Putamen (tissue), 1 donor: ENCODE results near the gene AKR1C2.
"Not testable (repeated sequence)": the region's sequence is repeated elsewhere in the genome, so short reads cannot be mapped to it uniquely, and the experiment has no call there.

ENCODE experiments used
- DNase-seq: peaks from one replicate; pipeline ENCODE4 v3.0.0-alpha.2; 2016; ENCODE audit warnings: low spot score

Gene AKR1C2

DNA sequence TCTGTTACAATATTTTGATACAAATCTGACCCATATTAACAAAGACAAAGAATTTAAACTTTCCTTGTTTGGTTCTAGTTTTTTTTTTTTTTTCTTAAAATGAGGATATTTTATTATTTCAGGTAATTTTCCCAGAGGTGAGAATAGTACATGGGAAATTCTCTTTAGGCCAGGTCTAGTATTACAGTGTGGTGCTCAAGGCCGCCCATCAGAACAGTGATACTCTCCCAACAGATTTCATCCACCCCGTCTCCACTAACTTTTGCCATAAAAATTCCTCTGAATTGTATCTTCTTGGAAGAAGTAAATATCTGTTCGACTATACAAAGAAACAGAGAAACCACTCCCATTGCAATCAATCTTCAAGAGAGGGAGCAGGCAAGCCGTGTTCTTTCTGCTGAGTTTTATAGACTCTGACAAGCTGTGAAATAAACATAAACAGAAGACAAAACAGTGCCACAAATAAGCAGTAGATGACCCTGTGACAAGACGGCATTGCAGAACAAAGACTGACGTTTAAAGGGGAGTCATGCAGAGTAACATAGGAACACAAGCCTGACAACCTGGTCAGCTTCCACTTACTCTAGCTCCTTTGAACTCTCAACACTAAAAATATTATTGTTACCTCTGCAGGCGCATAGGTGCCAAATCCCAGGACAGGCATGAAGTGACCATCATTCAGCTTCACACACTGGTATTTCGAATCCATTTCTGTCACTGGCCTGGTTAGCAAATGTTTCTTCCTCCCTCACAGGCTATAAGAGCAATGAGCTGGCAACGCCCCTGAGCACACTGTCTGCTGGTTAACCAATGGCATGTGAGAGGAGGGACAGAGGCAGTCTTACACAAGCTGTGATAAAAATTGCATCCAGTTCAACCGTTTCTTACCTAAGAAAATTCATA is at the start of gene AKR1C2:
TSS of gene AKR1C2 (minus strand) at position 731 of the 903 bp plus-strand sequence. CDS start at position 709, 22 bp downstream.
- not testable (repeated sequence) for DNase-seq

GRCh38 chr10:5052951-5053500 is 49.4 kb upstream of the AKR1C2 start:
- not testable (repeated sequence) for DNase-seq

- DNase-seq = no peak
Measured at GRCh38 chr10:5047912-5048628, 44.4 kb upstream of the AKR1C2 start.

GRCh38 chr10:5047055-5047454 is 43.4 kb upstream of the AKR1C2 start:
- DNase-seq = not testable (repeated sequence)

DNA sequence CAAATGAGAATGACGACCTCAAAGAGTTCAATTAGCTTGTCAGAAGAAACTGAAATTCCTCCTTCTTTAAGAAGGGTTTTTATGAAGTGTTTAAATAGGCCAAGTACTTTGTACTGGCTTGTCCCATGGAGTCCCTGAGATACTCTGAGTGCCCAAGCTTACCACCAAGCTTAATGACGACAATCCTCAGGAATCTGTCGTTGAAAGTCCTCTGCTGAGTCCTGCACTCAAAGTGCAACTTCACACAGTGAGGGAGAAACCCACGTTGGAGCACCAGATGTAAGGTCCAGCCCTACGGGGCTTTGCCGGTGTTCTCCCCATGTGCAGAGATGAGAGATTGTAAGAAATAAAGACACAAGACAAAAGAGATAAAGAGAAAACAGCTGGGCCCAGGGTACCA is 42.8 kb upstream of the AKR1C2 start:
- no peak for DNase-seq

- DNase-seq = no peak
Measured at GRCh38 chr10:5045095-5045494, 41.4 kb upstream of the AKR1C2 start.

GRCh38 chr10:5043716-5044115 is 40.1 kb upstream of the AKR1C2 start:
- DNase-seq = no peak

GRCh38 chr10:5042922-5043321 is 39.3 kb upstream of the AKR1C2 start:
- DNase-seq = no peak

DNA sequence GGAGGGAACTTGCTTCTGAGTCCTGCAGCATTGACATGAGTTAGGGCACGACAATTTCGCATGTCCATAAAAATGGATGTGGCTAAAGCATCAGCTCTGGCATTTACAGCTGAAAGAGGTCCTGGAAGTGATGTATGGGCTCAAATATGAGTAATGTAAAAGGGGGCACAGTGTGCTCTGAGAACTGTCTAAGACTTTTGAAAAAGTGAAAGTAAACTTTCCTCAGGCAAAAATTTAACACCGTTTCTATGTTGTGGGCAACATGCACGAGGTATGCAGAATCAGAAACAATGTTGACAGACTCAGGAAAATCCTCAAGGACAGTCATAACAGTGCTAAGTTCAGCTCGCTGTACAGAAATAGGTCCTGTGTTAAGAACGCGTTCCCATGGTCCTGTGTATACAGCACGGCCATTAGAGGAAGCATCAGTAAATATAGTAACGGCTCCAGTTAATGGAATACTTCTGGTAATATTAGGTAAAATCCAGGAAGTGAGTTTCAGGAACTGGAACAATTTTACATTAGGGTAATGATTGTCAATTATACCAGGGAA is 37.9 kb upstream of the AKR1C2 start:
- DNase-seq = no peak

GRCh38 chr10:5040781-5041470 is 37.3 kb upstream of the AKR1C2 start:
- no peak for DNase-seq

- no peak for DNase-seq
Measured at GRCh38 chr10:5040010-5040673, 36.5 kb upstream of the AKR1C2 start.

GRCh38 chr10:5038733-5039132 is 35.1 kb upstream of the AKR1C2 start:
- no peak for DNase-seq

- no peak for DNase-seq
Measured at GRCh38 chr10:5038101-5038500, 34.4 kb upstream of the AKR1C2 start.

GRCh38 chr10:5036511-5036910 is 32.9 kb upstream of the AKR1C2 start:
- no peak for DNase-seq

- no peak for DNase-seq
Measured at GRCh38 chr10:5035356-5035755, 31.7 kb upstream of the AKR1C2 start.

- DNase-seq = no peak
Measured at GRCh38 chr10:5034588-5034987, 30.9 kb upstream of the AKR1C2 start.

DNA sequence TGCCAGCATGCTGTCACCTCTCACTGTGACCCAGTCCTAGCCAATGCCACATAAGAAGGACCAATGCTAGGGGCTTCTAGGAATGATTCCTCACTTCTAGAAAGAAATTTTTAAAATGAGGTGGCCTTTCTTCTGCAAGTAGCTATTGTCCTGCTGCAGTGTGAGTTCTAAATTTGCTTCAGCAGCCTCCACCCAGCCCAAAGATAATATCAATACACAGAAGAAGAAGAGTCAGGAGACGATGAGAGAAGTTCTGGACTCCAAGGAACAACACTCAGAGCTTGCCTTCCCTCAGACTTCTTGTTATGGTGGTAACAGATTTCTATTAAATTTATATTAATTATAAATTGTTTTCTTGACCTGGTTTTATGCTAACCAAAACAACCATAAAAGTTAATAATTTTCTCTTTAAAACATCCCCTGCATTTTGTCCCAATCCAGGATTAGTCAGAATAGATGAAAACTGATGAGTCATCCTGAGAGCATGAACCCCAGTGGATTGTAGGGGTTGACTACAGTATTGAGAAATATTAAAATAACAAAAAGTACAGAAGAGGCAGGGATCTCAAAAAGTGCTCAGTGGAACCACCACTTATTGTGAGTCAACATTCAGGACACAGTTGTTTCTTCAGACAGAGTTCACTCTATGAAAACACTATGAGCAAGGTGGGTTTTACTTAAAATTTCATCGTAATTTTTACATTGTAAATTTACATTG is 29.6 kb upstream of the AKR1C2 start:
- no peak for DNase-seq

GRCh38 chr10:5032444-5032843 is 28.8 kb upstream of the AKR1C2 start:
- DNase-seq = not testable (repeated sequence)

DNA sequence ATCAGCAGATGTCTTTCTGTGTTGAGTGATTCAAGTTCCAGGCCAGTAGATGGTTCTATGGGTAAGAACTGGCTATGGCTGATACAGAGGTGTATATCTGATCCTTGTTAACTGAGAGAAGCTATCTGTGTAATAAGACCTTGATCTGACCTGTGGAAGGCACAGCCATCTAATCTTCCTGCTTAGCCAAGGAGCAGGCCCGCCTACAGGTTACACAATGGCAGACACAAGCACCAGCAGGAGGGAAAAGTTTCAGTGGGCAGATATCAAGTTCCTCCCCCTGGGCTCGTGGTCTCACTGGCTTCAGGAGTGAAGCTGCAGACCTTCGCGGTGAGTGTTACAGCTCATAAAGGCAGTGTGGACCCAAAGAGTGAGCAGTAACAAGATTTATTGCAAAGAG is 27.9 kb upstream of the AKR1C2 start:
- not testable (repeated sequence) for DNase-seq

DNA sequence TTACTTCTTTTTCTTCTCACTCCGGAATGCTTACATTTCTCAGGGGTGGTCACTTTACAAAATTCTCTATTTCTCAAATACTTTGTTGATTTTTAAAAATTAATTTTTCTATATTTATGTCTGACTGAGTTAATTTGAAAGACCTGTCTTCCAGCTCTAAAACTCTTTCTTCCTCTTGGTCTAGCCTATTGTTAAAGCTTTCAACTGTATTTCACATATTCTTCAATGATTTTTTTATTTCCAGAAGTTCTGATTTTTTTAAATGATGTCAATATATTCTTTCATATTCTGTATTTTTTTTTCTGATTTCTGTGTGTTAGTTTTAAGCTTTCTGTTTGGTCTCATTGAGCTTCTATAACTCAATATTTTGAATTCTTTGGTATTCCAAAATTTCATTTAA is 27.3 kb upstream of the AKR1C2 start:
- no peak for DNase-seq

- DNase-seq = not testable (repeated sequence)
Measured at GRCh38 chr10:5025461-5025881, 21.8 kb upstream of the AKR1C2 start.
